Measurements from ENCODE around the gene BMPR1A.

Gene BMPR1A

DNA sequence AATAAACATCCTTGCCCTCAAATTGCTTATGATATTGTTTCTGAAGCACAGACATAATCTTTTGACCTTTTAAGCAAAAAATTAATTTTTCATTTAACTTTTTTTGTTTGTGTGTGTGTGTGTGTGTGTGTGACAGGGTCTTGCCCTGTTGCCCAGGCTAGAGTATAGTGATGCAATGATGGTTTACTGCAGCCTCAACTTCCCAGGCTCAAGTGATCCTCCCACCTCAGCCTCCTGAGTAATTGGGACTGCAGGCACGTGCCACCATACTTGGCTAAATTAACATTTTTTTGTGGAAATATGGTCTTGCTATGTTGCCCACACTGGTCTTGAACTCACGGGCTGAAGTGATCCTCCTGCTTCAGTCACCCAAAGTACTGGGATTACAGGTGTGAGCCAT is 68.9 kb downstream of the BMPR1A start:
- TF ChIP-seq CTCF (IDR thresholded peaks at IDR 0.05), result no peak

DNA sequence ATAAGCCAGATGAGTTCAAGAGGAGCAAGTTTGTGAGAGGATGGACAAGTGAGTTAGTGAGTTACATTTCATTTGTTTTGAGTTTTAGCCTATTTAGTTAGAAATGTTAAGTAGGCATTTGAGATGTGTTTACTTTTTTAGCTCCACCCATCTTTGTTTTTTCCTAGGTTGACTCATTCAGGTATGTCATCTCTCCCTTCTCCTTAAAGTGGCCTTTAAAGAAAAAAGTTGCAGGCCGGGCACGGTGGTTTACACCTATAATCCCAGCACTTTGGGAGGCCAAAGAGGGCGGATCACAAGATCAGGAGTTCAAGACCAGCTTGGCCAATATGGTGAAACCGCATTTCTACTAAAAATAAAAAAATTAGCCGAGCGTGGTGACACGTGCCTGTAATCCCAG is 71.2 kb downstream of the BMPR1A start:
- no peak for TF ChIP-seq CTCF (IDR thresholded peaks at IDR 0.05)

DNA sequence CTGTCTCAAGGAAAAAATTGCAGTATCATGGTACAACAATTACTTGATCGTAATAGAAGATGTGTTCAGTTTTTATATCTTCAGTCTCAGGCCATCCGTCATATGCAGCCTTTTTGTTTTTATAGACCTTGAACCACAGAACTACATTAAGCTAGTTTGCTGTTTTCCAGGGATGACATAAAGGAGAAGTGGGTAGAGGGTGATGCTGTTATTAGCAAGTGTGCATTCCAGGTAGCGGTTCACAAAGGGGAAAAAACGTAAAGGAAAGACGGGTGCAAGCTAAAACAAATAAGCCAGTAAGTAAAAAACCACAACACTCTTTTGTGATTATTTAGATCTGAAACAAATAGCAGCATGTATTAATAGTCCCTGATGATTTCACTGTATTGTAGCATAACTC is 71.7 kb downstream of the BMPR1A start:
- no peak for TF ChIP-seq CTCF (IDR thresholded peaks at IDR 0.05)

DNA sequence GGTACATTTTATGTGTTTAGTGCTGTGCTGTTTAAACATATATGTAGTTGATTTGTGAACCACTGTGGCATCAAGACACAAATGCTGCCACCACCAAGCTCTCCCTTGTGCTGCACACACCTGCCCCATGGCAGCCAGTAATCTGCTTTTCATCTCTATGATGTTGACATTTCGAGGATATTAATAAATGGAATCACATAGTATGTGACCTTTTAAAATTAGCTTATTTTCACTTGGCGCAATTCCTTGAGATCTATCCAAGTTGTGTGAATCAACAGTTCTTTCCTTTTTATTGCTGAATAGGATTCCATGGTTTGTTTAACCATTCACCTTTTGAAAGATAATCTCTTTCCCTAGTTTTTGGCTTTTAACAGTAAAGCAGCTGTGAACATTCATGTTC is 73.1 kb downstream of the BMPR1A start:
- no peak for TF ChIP-seq CTCF (IDR thresholded peaks at IDR 0.05)

DNA sequence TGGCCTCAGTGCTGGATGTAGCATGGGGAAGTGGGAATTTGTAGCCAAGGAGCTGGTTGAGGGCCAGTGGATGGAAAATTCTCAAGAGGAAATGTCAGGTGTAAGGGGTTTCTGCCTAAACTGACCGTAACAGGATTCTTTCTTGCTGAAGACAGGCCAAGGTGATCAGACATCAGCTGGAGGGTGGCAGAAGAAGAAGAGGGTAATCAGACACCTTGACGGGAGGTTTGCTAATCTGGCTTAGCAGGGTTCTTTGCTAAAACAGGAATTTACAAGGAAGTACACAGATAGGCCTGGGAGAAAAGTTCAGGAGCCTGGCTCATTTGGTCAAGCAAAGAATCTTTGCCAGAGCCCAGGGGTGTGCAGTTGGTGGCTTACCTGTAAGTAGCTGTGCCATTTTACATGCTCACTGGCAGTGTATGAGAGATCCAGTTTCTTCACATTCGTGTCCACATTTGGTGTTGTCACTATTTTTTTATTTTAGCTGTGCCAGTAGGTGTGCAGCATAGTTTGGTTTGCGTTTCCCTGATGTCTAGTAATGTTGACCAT is 73.7 kb downstream of the BMPR1A start:
- TF ChIP-seq CTCF (IDR thresholded peaks at IDR 0.05), result no peak

- TF ChIP-seq CTCF (IDR thresholded peaks at IDR 0.05), result no peak
These were observed 77.5 kb downstream of the BMPR1A start for GRCh38 chr10:86833969-86834368.

- TF ChIP-seq CTCF (IDR thresholded peaks at IDR 0.05), result no peak
These were observed 79.6 kb downstream of the BMPR1A start for GRCh38 chr10:86836044-86836443.

- no peak for TF ChIP-seq CTCF (IDR thresholded peaks at IDR 0.05)
These were observed 81.2 kb downstream of the BMPR1A start for GRCh38 chr10:86837663-86838062.
